Nephron progenitor cell (in vitro differentiated cells): ENCODE data around the gene PRDM16.

Source experiments
- DNase-seq: peaks from one replicate; pipeline ENCODE4 v3.0.0; 2021
- H3K27ac Mint-ChIP-seq: 2 replicates; pipeline ENCODE4 v1.8.0; 2021; ENCODE audit warnings: mild to moderate bottlenecking, moderate library complexity, mixed read lengths
- H3K27me3 Mint-ChIP-seq: 2 replicates; pipeline ENCODE4 v1.8.0; 2021; ENCODE audit warnings: mild to moderate bottlenecking, low read depth, mixed read lengths; ENCODE audit not compliant: poor library complexity
- H3K36me3 Mint-ChIP-seq: 2 replicates; pipeline ENCODE4 v1.8.0; 2021; ENCODE audit warnings: low read depth, mixed read lengths
- H3K4me1 Mint-ChIP-seq: 2 replicates; pipeline ENCODE4 v1.8.0; 2021; ENCODE audit warnings: mixed read lengths
- H3K4me3 Mint-ChIP-seq: 2 replicates; pipeline ENCODE4 v1.8.0; 2021; ENCODE audit warnings: mild to moderate bottlenecking, moderate library complexity, mixed read lengths
- H3K9me3 Mint-ChIP-seq: 2 replicates; pipeline ENCODE4 v1.8.0; 2021; ENCODE audit warnings: mild to moderate bottlenecking, moderate library complexity, mixed read lengths
- TF ChIP-seq, protein P1 (sequence below): fragments of 200-600 bp; sonication (generic); IDR thresholded peaks from 2 replicates; pipeline ENCODE4 v1.5.0; 2021; ENCODE audit warnings: antibody characterized with exemption

The PRDM16 gene

DNA sequence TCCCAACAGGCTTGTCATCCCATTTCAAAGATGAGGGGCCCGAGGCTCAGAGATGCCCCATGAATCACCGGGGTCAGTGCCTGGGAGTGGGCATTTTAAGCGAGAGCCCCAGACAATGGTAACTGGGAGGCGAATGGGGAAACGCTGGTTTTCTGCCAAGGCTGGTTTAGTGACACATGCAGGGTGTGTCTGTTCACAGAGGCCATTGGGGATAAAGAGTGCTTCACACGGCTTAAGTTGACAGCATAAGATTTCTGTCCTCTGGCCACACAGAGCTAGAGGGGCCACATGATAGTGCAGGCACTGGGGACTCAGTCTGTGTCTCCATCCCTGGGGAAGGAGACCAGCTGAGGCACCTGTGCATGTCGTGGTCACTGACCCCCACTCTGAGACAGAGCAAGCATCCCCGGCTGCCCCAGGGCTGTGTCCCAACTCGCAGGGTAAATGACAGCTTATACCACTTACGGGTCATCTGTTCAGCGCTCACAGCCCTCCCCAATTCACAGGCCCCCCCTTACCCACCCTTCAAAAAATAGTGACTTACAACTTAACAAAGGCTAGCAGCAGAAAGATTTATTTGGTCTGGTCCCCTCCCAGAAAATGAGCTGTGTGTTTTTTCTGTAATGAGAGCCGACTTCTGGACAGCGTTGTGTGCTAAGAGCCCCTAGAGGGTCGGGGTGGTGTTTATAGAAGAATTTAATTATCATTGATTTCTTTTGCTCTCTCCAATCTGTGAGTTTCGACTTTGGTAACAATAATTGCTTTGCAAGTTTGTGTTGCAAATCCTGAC, 350.6 kb downstream of the PRDM16 start:
- H3K27me3 Mint-ChIP-seq = peaks cover 36% of the 10 kb centered on the region
- DNase-seq = no peak
- TF ChIP-seq, protein P1, sequence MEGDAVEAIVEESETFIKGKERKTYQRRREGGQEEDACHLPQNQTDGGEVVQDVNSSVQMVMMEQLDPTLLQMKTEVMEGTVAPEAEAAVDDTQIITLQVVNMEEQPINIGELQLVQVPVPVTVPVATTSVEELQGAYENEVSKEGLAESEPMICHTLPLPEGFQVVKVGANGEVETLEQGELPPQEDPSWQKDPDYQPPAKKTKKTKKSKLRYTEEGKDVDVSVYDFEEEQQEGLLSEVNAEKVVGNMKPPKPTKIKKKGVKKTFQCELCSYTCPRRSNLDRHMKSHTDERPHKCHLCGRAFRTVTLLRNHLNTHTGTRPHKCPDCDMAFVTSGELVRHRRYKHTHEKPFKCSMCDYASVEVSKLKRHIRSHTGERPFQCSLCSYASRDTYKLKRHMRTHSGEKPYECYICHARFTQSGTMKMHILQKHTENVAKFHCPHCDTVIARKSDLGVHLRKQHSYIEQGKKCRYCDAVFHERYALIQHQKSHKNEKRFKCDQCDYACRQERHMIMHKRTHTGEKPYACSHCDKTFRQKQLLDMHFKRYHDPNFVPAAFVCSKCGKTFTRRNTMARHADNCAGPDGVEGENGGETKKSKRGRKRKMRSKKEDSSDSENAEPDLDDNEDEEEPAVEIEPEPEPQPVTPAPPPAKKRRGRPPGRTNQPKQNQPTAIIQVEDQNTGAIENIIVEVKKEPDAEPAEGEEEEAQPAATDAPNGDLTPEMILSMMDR = no peak
- peaks cover 20% of the 10 kb centered on the region for H3K9me3 Mint-ChIP-seq
- no peak overlapping the region for H3K27ac Mint-ChIP-seq
- no peaks in the 10 kb centered on the region for H3K36me3 Mint-ChIP-seq
- peaks cover 55% of the 10 kb centered on the region for H3K4me1 Mint-ChIP-seq
- peak overlapping the region; percentile 60 for H3K4me3 Mint-ChIP-seq

DNA sequence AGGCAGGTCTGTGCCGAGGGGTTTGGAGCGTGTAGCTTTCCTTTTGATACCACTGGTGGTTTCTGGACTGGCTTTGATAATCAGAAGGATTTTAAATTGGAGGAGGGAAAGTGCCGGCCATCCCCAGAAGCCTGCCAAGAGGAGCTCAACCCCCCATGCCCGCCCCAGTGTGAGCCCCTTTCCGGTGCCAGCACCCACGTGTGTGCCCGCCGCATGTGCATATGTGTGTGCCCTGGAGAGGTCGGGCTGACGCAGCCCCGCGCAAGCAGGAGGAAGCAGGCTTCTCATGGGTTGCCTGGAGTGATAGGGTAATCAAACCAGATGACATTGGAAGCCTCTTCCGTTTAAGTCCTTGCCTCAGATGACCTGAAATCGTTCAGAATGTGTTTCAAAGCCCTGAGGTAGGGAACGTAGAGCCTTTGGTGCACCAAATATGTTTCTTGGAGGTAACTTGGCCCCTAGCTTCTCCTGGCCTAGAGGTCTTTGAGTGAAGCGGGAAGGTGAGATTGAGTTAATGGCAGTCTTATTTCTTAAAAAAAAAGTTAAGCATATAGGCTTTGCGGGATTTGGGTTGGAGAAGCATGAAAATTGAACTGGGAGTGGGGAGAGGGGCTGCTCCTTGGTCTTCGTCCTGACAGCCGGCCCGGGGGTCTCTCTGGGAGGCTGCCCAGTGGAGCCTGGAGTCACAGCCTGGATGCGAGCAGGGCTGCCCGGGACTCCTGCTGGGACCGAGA, 351.4 kb downstream of the PRDM16 start:
- peaks cover 20% of the 10 kb centered on the region for H3K9me3 Mint-ChIP-seq
- H3K27me3 Mint-ChIP-seq = peaks cover 34% of the 10 kb centered on the region
- no peaks in the 10 kb centered on the region for H3K36me3 Mint-ChIP-seq
- TF ChIP-seq, protein P1 = no peak
- H3K27ac Mint-ChIP-seq = no peak overlapping the region
- H3K4me3 Mint-ChIP-seq = peak overlapping the region; percentile 60
- no peak for DNase-seq
- peaks cover 49% of the 10 kb centered on the region for H3K4me1 Mint-ChIP-seq

DNA sequence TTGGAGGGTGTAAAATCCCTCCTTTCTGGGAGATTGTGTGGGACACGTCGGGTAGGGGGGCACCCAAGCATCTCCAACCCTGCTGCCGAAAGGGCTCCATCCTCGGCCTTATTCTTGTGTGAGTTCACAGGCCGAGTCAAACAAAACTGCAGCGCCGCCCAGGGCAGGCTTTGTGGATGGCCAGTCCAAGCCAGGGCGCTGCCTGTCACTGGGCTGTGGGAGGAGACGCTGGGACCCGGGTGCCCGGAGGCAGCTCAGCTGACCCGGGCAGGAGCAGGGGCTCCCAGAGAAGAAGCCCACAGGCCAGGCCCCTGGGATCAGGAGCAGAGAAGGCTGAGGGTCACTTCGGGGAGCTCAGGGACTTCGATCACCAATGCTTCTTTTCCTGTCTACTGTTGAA, 353.6 kb downstream of the PRDM16 start:
- TF ChIP-seq, protein P1 = no peak
- DNase-seq = no peak
- Mint-ChIP-seq H3K9me3 (peaks cover 14% of the 10 kb centered on the region), H3K27ac (no peak overlapping the region), H3K27me3 (peaks cover 33% of the 10 kb centered on the region), H3K36me3 (no peaks in the 10 kb centered on the region), H3K4me1 (peaks cover 42% of the 10 kb centered on the region), H3K4me3 (no peak overlapping the region)

DNA sequence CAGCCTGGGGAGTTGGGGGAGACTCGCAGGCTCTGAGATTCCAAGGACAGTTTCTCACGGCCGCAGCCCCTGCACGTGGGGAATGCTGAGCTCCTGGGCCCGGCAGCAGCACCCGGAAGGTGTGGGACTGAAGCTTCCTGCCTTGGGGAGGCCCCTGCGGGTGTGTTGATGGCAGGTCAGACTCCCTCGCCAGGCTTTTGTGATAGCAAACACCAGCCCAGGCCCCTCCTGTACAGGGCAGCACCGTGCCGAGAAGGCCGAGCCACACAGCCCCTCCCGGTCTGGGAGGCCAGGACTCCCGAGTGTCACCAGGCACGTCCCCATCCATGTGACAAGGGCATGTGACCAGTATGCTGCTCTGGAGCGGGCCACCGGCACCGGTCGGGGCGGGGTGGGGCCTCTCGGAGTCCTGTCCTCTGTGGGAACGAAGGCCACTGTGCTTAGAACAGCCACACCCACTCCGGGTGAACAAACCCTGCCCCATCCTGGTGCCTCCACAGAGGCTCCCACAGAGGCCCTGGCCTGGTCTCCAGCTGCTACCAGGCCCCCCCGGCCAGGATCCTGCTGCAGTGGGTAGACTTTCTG, 354.3 kb downstream of the PRDM16 start:
- peaks cover 14% of the 10 kb centered on the region for H3K9me3 Mint-ChIP-seq

DNA sequence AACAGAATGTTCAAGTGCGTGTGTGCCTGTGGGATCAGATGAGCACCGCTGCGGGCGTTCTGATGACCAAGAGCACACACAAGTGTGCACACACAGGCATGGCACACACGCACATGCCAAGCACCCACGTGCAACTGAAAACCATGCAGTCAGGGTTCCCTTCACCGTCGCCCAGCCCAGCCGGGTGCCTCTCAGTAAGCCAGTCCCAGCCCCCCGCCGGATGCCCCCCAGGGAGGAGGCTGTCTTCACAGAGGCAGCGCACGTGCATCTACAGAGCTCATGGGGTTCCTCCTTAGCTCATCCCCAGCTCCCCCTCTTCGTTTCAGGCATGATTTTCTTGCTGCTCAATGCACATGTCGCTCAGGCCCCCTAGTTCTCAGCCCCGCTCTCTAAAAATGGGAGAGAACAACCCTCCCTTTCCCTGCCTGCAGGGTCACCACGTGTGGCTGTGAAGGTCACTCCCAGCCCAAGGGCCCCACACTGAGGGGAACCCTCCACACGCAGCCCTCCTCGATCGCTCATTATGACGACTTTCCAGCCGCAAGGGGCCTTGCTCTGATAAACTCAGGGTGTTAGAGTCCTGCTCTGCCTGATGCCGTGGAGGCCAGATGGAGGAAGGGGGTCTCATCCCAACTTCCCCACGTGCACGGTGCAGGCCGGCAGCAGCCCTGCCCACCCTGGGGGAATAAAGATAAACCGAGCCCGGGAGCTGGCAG, 355.1 kb downstream of the PRDM16 start:
- Mint-ChIP-seq H3K4me3 (peak overlapping the region; percentile 61), H3K4me1 (peaks cover 42% of the 10 kb centered on the region), H3K9me3 (peaks cover 14% of the 10 kb centered on the region), H3K36me3 (no peaks in the 10 kb centered on the region), H3K27ac (no peak overlapping the region), H3K27me3 (peaks cover 38% of the 10 kb centered on the region)
- TF ChIP-seq, protein P1 = no peak
- no peak for DNase-seq

More for the DNA sequence above, 354.3 kb downstream of the PRDM16 start:
- no peak overlapping the region for H3K4me3 Mint-ChIP-seq
- peaks cover 42% of the 10 kb centered on the region for H3K4me1 Mint-ChIP-seq
- H3K36me3 Mint-ChIP-seq = no peaks in the 10 kb centered on the region
- no peak overlapping the region for H3K27ac Mint-ChIP-seq
- peaks cover 33% of the 10 kb centered on the region for H3K27me3 Mint-ChIP-seq
- DNase-seq = no peak
- TF ChIP-seq, protein P1 = no peak
